Measurements from ENCODE around the gene HDAC7. TPM values are rescaled to one million over a fixed set of nuclear protein-coding genes. Genes with fewer than 3 reads are reported as not detected.

HDAC7 gene
- total RNA-seq, 1 experiment from 2014 or later, result 71.2 TPM

GRCh38 chr12:47750916-47751470, 68.7 kb downstream of the HDAC7 start:
- no peaks in the 10 kb centered on the region for H3K36me3 ChIP-seq (ENCODE audit: control insufficient read depth, insufficient read depth, low read length)
- Mint-ChIP-seq H3K27me3 (ENCODE audit: insufficient read depth, unreplicated experiment) (no peaks in the 10 kb centered on the region), H3K36me3 (ENCODE audit: insufficient read depth, unreplicated experiment) (no peaks in the 10 kb centered on the region), H3K9me3 (ENCODE audit: unreplicated experiment) (no peaks in the 10 kb centered on the region), H3K4me1 (ENCODE audit: low read depth, unreplicated experiment) (peaks cover 19% of the 10 kb centered on the region), H3K27ac (ENCODE audit: unreplicated experiment) (no peak overlapping the region), H3K4me3 (ENCODE audit: unreplicated experiment) (no peak overlapping the region)
- peaks cover 11% of the 10 kb centered on the region for H3K4me1 ChIP-seq
- TF ChIP-seq, protein P1, sequence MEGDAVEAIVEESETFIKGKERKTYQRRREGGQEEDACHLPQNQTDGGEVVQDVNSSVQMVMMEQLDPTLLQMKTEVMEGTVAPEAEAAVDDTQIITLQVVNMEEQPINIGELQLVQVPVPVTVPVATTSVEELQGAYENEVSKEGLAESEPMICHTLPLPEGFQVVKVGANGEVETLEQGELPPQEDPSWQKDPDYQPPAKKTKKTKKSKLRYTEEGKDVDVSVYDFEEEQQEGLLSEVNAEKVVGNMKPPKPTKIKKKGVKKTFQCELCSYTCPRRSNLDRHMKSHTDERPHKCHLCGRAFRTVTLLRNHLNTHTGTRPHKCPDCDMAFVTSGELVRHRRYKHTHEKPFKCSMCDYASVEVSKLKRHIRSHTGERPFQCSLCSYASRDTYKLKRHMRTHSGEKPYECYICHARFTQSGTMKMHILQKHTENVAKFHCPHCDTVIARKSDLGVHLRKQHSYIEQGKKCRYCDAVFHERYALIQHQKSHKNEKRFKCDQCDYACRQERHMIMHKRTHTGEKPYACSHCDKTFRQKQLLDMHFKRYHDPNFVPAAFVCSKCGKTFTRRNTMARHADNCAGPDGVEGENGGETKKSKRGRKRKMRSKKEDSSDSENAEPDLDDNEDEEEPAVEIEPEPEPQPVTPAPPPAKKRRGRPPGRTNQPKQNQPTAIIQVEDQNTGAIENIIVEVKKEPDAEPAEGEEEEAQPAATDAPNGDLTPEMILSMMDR (IDR thresholded peaks at IDR 0.05; ENCODE audit: insufficient read depth in 1 of 2, low read depth in 1 of 2, low read length in 1 of 2, severe bottlenecking in 1 of 2, unreplicated experiment in 1 of 2), result no peak
- no peak overlapping the region for H3K4me3 ChIP-seq (ENCODE audit: low read depth, low read length)
- no peak for DNase-seq
- ChIA-PET CTCF (no interaction called here), POLR2A (no interaction called here)
- no peaks in the 10 kb centered on the region for H3K9me3 ChIP-seq
- intact Hi-C loops (cut with micrococcal nuclease; ENCODE audit: unreplicated experiment), result no loop called here
- H3K27me3 ChIP-seq (replicated peaks; ENCODE audit: control insufficient read depth, insufficient read depth, low read length), result no peaks in the 10 kb centered on the region
- no TSS peak for BruUV-seq (replicated peaks)

DNA sequence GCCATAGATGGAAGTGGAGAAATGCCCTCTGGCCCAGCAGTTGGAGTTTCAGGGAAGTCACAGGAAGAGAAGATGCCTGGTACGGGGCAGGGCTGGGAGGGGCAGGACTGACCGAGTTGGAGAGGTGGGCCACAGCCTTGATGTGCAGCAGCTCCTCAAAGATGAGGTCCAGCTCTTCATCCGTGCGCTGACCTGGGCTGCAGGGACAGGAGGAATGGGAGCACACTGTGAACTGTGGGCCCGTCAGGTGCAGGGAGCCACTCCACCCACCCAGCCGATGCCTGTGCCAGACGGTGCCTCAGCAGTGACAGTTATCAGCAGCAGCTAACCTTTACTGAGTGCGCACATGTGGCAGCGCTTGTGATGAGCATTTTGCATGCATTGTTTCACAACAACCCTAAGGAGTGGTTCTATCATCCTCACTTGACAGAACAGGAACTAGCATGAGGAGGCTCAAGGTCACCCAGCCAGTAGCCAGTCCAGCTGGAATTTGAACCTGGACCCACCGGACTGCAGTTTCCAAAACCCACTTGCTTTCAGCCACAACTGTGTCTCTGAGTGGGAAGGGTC, 69.4 kb downstream of the HDAC7 start:
- Mint-ChIP-seq H3K9me3 (ENCODE audit: unreplicated experiment) (no peaks in the 10 kb centered on the region), H3K36me3 (ENCODE audit: insufficient read depth, unreplicated experiment) (no peaks in the 10 kb centered on the region), H3K4me3 (ENCODE audit: unreplicated experiment) (no peak overlapping the region), H3K27me3 (ENCODE audit: insufficient read depth, unreplicated experiment) (no peaks in the 10 kb centered on the region), H3K27ac (ENCODE audit: unreplicated experiment) (no peak overlapping the region), H3K4me1 (ENCODE audit: low read depth, unreplicated experiment) (peaks cover 18% of the 10 kb centered on the region)
- no peak for DNase-seq
- TF ChIP-seq, protein P1 (IDR thresholded peaks at IDR 0.05; ENCODE audit: insufficient read depth in 1 of 2, low read depth in 1 of 2, low read length in 1 of 2, severe bottlenecking in 1 of 2, unreplicated experiment in 1 of 2), result no peak
- BruUV-seq (replicated peaks), result no TSS peak
- peaks cover 12% of the 10 kb centered on the region for H3K4me1 ChIP-seq
- intact Hi-C loops (cut with micrococcal nuclease; ENCODE audit: unreplicated experiment), result no loop called here
- no peak overlapping the region for H3K4me3 ChIP-seq (ENCODE audit: low read depth, low read length)
- POLR2A ChIA-PET, result no interaction called here
- no peaks in the 10 kb centered on the region for H3K36me3 ChIP-seq (ENCODE audit: control insufficient read depth, insufficient read depth, low read length)
- no peaks in the 10 kb centered on the region for H3K27me3 ChIP-seq (replicated peaks; ENCODE audit: control insufficient read depth, insufficient read depth, low read length)
- no peaks in the 10 kb centered on the region for H3K9me3 ChIP-seq
- CTCF ChIA-PET, result interaction anchor here (0.6 kb wide), 1 partner anchor 18 kb away, joined by 3 read pairs; no protein-coding TSS in a partner anchor

GRCh38 chr12:47748899-47749298, 70.8 kb downstream of the HDAC7 start:
- Mint-ChIP-seq H3K27ac (ENCODE audit: unreplicated experiment) (no peak overlapping the region), H3K4me1 (ENCODE audit: low read depth, unreplicated experiment) (peaks cover 21% of the 10 kb centered on the region), H3K9me3 (ENCODE audit: unreplicated experiment) (no peaks in the 10 kb centered on the region), H3K36me3 (ENCODE audit: insufficient read depth, unreplicated experiment) (no peaks in the 10 kb centered on the region), H3K4me3 (ENCODE audit: unreplicated experiment) (no peak overlapping the region), H3K27me3 (ENCODE audit: insufficient read depth, unreplicated experiment) (no peaks in the 10 kb centered on the region)
- no peaks in the 10 kb centered on the region for H3K9me3 ChIP-seq
- ChIA-PET POLR2A (no interaction called here), CTCF (no interaction called here)
- no peak overlapping the region for H3K4me3 ChIP-seq (ENCODE audit: low read depth, low read length)
- intact Hi-C loops (cut with micrococcal nuclease; ENCODE audit: unreplicated experiment), result no loop called here
- BruUV-seq (replicated peaks), result no TSS peak
- H3K4me1 ChIP-seq, result peaks cover 13% of the 10 kb centered on the region
- H3K36me3 ChIP-seq (ENCODE audit: control insufficient read depth, insufficient read depth, low read length), result no peaks in the 10 kb centered on the region
- TF ChIP-seq, protein P1 (IDR thresholded peaks at IDR 0.05; ENCODE audit: insufficient read depth in 1 of 2, low read depth in 1 of 2, low read length in 1 of 2, severe bottlenecking in 1 of 2, unreplicated experiment in 1 of 2), result no peak
- DNase-seq, result no peak
- no peaks in the 10 kb centered on the region for H3K27me3 ChIP-seq (replicated peaks; ENCODE audit: control insufficient read depth, insufficient read depth, low read length)

Measured in Caco-2 (cell line).